Measurements from ENCODE around the gene CA9. TPM values are rescaled to one million over a fixed set of nuclear protein-coding genes. Genes with fewer than 3 reads are reported as not detected.

Gene CA9
- total and polyA plus RNA-seq, 2 experiments from 2014 or later, result 1.1 TPM; not detected in 1

GRCh38 chr9:35628389-35628991 lies 45.2 kb upstream of the CA9 start:
- Histone ChIP-seq H3K4me1 (ENCODE audit: insufficient read depth) (no peaks in the 10 kb centered on the region), H3K36me3 (ENCODE audit: insufficient read depth) (no peaks in the 10 kb centered on the region), H3K4me3 (no peak overlapping the region), H4K20me1 (replicated peaks; ENCODE audit: insufficient read depth) (no peaks in the 10 kb centered on the region), H2AFZ (no peak overlapping the region), H3K27me3 (ENCODE audit: insufficient read depth) (no peaks in the 10 kb centered on the region), H3F3A (replicated peaks; ENCODE audit: low read depth) (0 out of 2 replicates have a peak, but pooled peaks cover 3% of the 10 kb centered on the region), H3K79me2 (replicated peaks; ENCODE audit: insufficient read depth) (no peaks in the 10 kb centered on the region), H3K4me2 (no peak overlapping the region), H3K9me2 (ENCODE audit: insufficient read depth) (0 out of 2 replicates have a peak, but pooled peaks cover 3% of the 10 kb centered on the region), H3K27ac (ENCODE audit: low read depth) (no peak overlapping the region)
- Mint-ChIP-seq H3K36me3 (ENCODE audit: low read depth) (no peaks in the 10 kb centered on the region), H3K27ac (no peak overlapping the region), H3K4me3 (no peak overlapping the region), H3K9me3 (no peaks in the 10 kb centered on the region), H3K27me3 (ENCODE audit: insufficient read depth, low read depth, poor library complexity) (peaks cover 5% of the 10 kb centered on the region), H3K4me1 (no peaks in the 10 kb centered on the region)
- TF ChIP-seq ETS1 (IDR thresholded peaks at IDR 0.05) (no peak), POLR2AphosphoS5 (IDR thresholded peaks at IDR 0.05; ENCODE audit: low read depth) (no peak), EZH2 (IDR thresholded peaks at IDR 0.05; ENCODE audit: low read depth, unreplicated experiment) (no peak), REST (IDR thresholded peaks at IDR 0.05; ENCODE audit: unreplicated experiment) (no peak), JUNB (IDR thresholded peaks at IDR 0.05; ENCODE audit: unreplicated experiment) (no peak), CTCF (conservative IDR thresholded peaks at IDR 0.05; ENCODE audit: low read depth in 2 of 2) (no peak), STAT1 (IDR thresholded peaks at IDR 0.05; ENCODE audit: unreplicated experiment) (no peak), ZNF462 (CRISPR knock-in tag; IDR thresholded peaks at IDR 0.05) (no peak), CREB1 (CRISPR knock-in tag; IDR thresholded peaks at IDR 0.05; ENCODE audit: low read depth) (no peak), EZH2phosphoT487 (IDR thresholded peaks at IDR 0.05; ENCODE audit: unreplicated experiment) (no peak), NANOG (IDR thresholded peaks at IDR 0.05; ENCODE audit: borderline replicate concordance) (no peak), ZNF114 (CRISPR knock-in tag; IDR thresholded peaks at IDR 0.05) (no peak), ZNF331 (CRISPR knock-in tag; IDR thresholded peaks at IDR 0.05; ENCODE audit: low read depth) (no peak)
- ATAC-seq, result no peak
- DNase-seq (ENCODE audit: low spot score), result no peak
